Neural cell (in vitro differentiated cells): ENCODE measurements around the gene NOL4L. TPM values are rescaled to one million over a fixed set of nuclear protein-coding genes. Genes with fewer than 3 reads are reported as not detected.

Source experiments
- H2AFZ ChIP-seq: fragments of 200-600, 300-800 bp; sonication (generic), shearing (Covaris generic); 2 replicates; pipeline ENCODE4 v1.6.0; 2014; ENCODE audit warnings: low read depth, mild to moderate bottlenecking, antibody characterized with exemption, low read length, moderate library complexity
- H3F3A ChIP-seq: fragments of 200-600 bp; shearing (Covaris generic); 2 replicates; pipeline ENCODE4 v1.6.1; 2016; ENCODE audit warnings: mild to moderate bottlenecking, moderate library complexity, mixed read lengths, antibody characterized with exemption, low read length; ENCODE audit not compliant: insufficient read depth, poor library complexity, severe bottlenecking
- H3K27ac ChIP-seq: fragments of 200-600, 300-800 bp; sonication (generic), shearing (Covaris generic); 2 replicates; pipeline ENCODE4 v1.5.1; 2014; ENCODE audit warnings: mild to moderate bottlenecking, low read length, moderate library complexity
- H3K27me3 ChIP-seq: fragments of 300-800, 200-600 bp; sonication (generic), shearing (Covaris generic); 2 replicates; pipeline ENCODE4 v1.6.0; 2014; ENCODE audit warnings: mild to moderate bottlenecking, low read depth, low read length, moderate library complexity; ENCODE audit not compliant: insufficient read depth
- H3K36me3 ChIP-seq: fragments of 300-800, 200-600 bp; sonication (generic), shearing (Covaris generic); 2 replicates; pipeline ENCODE4 v1.5.1; 2014; ENCODE audit warnings: mild to moderate bottlenecking, antibody characterized with exemption, low read length, moderate library complexity; ENCODE audit not compliant: insufficient read depth
- H3K4me2 ChIP-seq: fragments of 300-800, 200-600 bp; sonication (generic), shearing (Covaris generic); 2 replicates; pipeline ENCODE4 v1.6.0; 2014; ENCODE audit warnings: mild to moderate bottlenecking, low read length
- H3K4me3 ChIP-seq: fragments of 300-800, 200-600 bp; sonication (generic), shearing (Covaris generic); 2 replicates; pipeline ENCODE4 v1.5.1; 2014; ENCODE audit warnings: mild to moderate bottlenecking, low read length, moderate library complexity
- H3K79me2 ChIP-seq: fragments of 200-600 bp; shearing (Covaris generic); replicated peaks from 2 replicates; pipeline ENCODE4 v1.6.0; 2014; ENCODE audit warnings: mild to moderate bottlenecking, low read length, moderate library complexity; ENCODE audit not compliant: insufficient read depth
- H3K9ac ChIP-seq: fragments of 300-800, 200-600 bp; sonication (generic), shearing (Covaris generic); 2 replicates; pipeline ENCODE4 v1.6.1; 2016; ENCODE audit warnings: mild to moderate bottlenecking, low read length, mixed read lengths
- H3K9me2 ChIP-seq: fragments of 200-600 bp; shearing (Covaris generic); 2 replicates; pipeline ENCODE4 v1.6.1; 2016; ENCODE audit warnings: mild to moderate bottlenecking, low read length, mixed read lengths; ENCODE audit not compliant: insufficient read depth
- H3K9me3 ChIP-seq: fragments of 200-600, 300-800 bp; sonication (generic), shearing (Covaris generic); 2 replicates; pipeline ENCODE4 v1.6.1; 2016; ENCODE audit warnings: mild to moderate bottlenecking, mixed run types, low read length, moderate library complexity, mixed read lengths
- H4K20me1 ChIP-seq: fragments of 200-600 bp; shearing (Covaris generic); 2 replicates; pipeline ENCODE4 v1.6.1; 2016; ENCODE audit warnings: mild to moderate bottlenecking, mixed run types; ENCODE audit not compliant: insufficient read depth
- CTCF ChIP-seq: fragments of 450-650 bp; IDR thresholded peaks from 2 replicates; pipeline ENCODE4 v1.5.1; 2014; ENCODE audit warnings: antibody characterized with exemption, mild to moderate bottlenecking, moderate library complexity; ENCODE audit not compliant: poor library complexity, severe bottlenecking
- EP300 ChIP-seq: fragments of 450-650 bp; conservative IDR thresholded peaks from 2 replicates; pipeline ENCODE4 v1.6.1; 2014; ENCODE audit warnings: antibody characterized with exemption, mild to moderate bottlenecking, moderate library complexity; ENCODE audit not compliant: poor library complexity, severe bottlenecking
- EZH2 ChIP-seq: fragments of 200-600, 300-800 bp; shearing (Covaris generic), sonication (generic); IDR thresholded peaks from 2 replicates; pipeline ENCODE4 v1.6.1; 2014; ENCODE audit warnings: antibody characterized with exemption, low read length, borderline replicate concordance, mild to moderate bottlenecking; ENCODE audit not compliant: insufficient read depth, poor library complexity, severe bottlenecking
- MXI1 ChIP-seq: fragments of 450-650 bp; conservative IDR thresholded peaks from 2 replicates; pipeline ENCODE4 v1.6.1; 2014; ENCODE audit warnings: antibody characterized with exemption, mild to moderate bottlenecking; ENCODE audit not compliant: poor library complexity, severe bottlenecking
- POLR2AphosphoS5 ChIP-seq: IDR thresholded peaks from 2 replicates; pipeline ENCODE4 v1.6.1; 2012
- RAD21 ChIP-seq: fragments of 450-650 bp; conservative IDR thresholded peaks from 2 replicates; pipeline ENCODE4 v1.6.1; 2014; ENCODE audit warnings: antibody characterized with exemption, mild to moderate bottlenecking, moderate library complexity
- REST ChIP-seq: IDR thresholded peaks from 2 replicates; pipeline ENCODE4 v1.6.1; 2012; ENCODE audit warnings: borderline replicate concordance
- SMC3 ChIP-seq: fragments of 450-650 bp; conservative IDR thresholded peaks from 2 replicates; pipeline ENCODE4 v1.6.1; 2014; ENCODE audit warnings: antibody characterized with exemption, mild to moderate bottlenecking, moderate library complexity; ENCODE audit not compliant: poor library complexity
- TAF1 ChIP-seq: IDR thresholded peaks from 2 replicates; pipeline ENCODE4 v1.6.1; 2012; ENCODE audit warnings: low read depth
- polyA plus RNA-seq: library from polyadenylated mRNA; depleted of rRNA; stranded (reverse); fragments of >200 nt; gene quantifications from 2 replicates; pipeline ENCODE4 v1.2.3, GENCODE V29; 2014

NOL4L gene
- polyA plus RNA-seq, 1 donor from 2014 or later: 20.4 TPM

- Histone ChIP-seq H3K4me3 (peak overlapping the region; percentile 72), H3K9me2 (no peaks in the 10 kb centered on the region), H4K20me1 (no peaks in the 10 kb centered on the region), H3K9me3 (no peaks in the 10 kb centered on the region), H3K4me2 (no peak overlapping the region), H3K79me2 (peaks cover 29% of the 10 kb centered on the region), H3K36me3 (no peaks in the 10 kb centered on the region), H3K27me3 (no peaks in the 10 kb centered on the region), H3K27ac (peak overlapping the region; percentile 20), H2AFZ (no peak overlapping the region), H3F3A (no peaks in the 10 kb centered on the region), H3K9ac (peak overlapping the region; percentile 81)
- peak; percentile 15 for TF ChIP-seq MXI1
- no peak for TF ChIP-seq SMC3
- TF ChIP-seq TAF1: no peak
- peak; percentile 17 for TF ChIP-seq RAD21
- no peak for TF ChIP-seq EP300
Measured at GRCh38 chr20:32582659-32583580, 2.2 kb downstream of the NOL4L start.

- Histone ChIP-seq H3K36me3 (no peaks in the 10 kb centered on the region), H3K9ac (peak overlapping the region; percentile 81), H3K79me2 (peaks cover 33% of the 10 kb centered on the region), H2AFZ (no peak overlapping the region), H3K4me2 (no peak overlapping the region), H4K20me1 (no peaks in the 10 kb centered on the region), H3K9me3 (no peaks in the 10 kb centered on the region), H3F3A (no peaks in the 10 kb centered on the region), H3K4me3 (peak overlapping the region; percentile 72), H3K9me2 (no peaks in the 10 kb centered on the region), H3K27ac (no peak overlapping the region), H3K27me3 (no peaks in the 10 kb centered on the region)
- TF ChIP-seq MXI1 (no peak), TAF1 (no peak), EP300 (no peak), CTCF (no peak), SMC3 (no peak), RAD21 (no peak), EZH2 (no peak), POLR2AphosphoS5 (no peak), REST (no peak)
Measured at GRCh38 chr20:32581839-32582658, 3.1 kb downstream of the NOL4L start.
